ENCODE measurements around the gene JAM2.

- TF ChIP-seq CTCF (IDR thresholded peaks at IDR 0.05) (no peak), POLR2A (IDR thresholded peaks at IDR 0.05) (no peak)
Observed at GRCh38 chr21:25700741-25701140, 61.7 kb downstream of the JAM2 start.

Data from heart left ventricle (tissue), 13 donors.